HG02571 (cell line): ENCODE results near the gene KRTCAP2.
"Not testable (repeated sequence)": the region's sequence is repeated elsewhere in the genome, so short reads cannot be mapped to it uniquely, and the experiment has no call there.

Experiments
- ATAC-seq: cut with Tn5 transposase; IDR thresholded peaks from one replicate; pipeline ENCODE4 v1.9.1; 2021; ENCODE audit warnings: mild to moderate bottlenecking, moderate library complexity; ENCODE audit not compliant: unreplicated experiment

The KRTCAP2 gene

GRCh38 chr1:155172732-155173477 is at the start of gene KRTCAP2:
KRTCAP2 (minus strand) TSS chr1:155173304; CDS start chr1:155173224, 80 bp downstream.
- ATAC-seq = peak; percentile 76

DNA sequence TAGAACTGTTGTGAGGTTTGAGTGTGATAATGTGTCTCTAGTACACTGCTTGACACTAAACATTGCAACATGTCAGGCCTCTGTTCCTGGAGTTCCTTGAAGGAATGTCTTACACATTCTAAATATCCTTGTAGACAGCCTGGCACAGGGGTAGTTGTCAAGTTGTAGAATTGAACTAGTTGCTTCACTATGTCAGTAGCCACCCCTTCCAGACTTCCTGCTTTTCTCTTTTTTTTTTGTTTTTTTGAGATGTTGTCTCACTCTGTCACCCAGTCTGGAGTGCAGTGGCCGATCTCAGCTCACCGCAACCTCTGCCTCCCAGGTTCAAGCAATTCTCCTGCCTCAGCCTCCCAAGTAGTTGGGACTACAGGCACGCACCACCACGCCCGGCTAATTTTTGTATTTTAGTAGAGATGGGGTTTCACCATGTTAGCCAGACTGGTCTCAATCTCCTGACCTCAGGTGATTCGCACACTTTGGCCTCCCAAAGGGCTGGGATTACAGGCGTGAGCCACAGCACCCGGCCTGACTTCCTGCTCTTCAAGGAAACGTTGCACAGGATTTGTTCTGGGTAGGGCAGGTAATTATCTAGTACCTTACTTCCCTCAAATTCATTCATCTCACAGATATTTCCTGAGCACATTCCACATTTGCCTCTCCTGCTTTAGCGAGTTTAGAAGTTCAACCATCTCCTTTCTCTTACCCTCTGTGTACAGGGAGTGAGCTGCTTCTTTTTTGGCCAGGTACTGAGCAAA is 47.3 kb upstream of the KRTCAP2 start:
- not testable (repeated sequence) for ATAC-seq

GRCh38 chr1:155219592-155220031 is 46.5 kb upstream of the KRTCAP2 start:
- no peak for ATAC-seq

GRCh38 chr1:155218854-155219591 is 45.9 kb upstream of the KRTCAP2 start:
- no peak for ATAC-seq

DNA sequence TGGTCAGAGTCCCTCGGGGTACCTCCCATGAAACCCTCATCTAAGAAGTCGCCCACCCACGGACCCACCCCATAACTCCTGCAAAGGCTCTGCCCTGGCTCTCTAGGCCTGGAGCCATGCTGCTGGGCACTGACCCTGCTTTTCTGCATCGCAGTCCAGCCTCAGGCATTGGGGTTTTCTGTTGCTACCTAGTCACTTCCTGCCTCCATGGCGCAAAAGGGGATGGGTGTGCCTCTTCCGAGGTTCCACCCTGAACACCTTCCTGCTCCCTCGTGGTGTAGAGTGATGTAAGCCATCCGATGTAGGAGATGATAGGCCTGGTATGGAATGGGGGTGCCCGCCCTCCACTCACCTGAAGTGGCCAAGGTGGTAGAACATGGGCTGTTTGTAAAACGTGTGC is 41.6 kb upstream of the KRTCAP2 start:
- not testable (repeated sequence) for ATAC-seq

DNA sequence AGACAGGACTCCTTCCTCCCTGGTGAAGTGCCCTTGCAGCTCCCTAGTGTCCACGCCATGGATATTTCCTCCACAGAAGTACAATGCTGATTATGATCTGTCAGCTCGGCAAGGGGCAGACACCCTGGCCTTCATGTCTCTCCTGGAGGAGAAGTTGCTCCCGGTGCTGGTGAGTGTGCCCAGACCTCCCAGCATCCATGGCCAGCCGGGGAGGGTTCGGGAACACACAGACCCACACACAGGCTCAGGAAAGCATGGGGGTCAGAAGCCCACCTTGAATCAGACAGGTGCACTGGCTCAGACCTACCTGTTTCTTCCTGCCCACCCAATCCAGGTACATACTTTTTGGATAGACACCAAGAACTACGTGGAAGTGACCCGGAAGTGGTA is 38.9 kb upstream of the KRTCAP2 start:
- ATAC-seq = not testable (repeated sequence)

- not testable (repeated sequence) for ATAC-seq
Observed at GRCh38 chr1:155211381-155212050, 38.4 kb upstream of the KRTCAP2 start.

DNA sequence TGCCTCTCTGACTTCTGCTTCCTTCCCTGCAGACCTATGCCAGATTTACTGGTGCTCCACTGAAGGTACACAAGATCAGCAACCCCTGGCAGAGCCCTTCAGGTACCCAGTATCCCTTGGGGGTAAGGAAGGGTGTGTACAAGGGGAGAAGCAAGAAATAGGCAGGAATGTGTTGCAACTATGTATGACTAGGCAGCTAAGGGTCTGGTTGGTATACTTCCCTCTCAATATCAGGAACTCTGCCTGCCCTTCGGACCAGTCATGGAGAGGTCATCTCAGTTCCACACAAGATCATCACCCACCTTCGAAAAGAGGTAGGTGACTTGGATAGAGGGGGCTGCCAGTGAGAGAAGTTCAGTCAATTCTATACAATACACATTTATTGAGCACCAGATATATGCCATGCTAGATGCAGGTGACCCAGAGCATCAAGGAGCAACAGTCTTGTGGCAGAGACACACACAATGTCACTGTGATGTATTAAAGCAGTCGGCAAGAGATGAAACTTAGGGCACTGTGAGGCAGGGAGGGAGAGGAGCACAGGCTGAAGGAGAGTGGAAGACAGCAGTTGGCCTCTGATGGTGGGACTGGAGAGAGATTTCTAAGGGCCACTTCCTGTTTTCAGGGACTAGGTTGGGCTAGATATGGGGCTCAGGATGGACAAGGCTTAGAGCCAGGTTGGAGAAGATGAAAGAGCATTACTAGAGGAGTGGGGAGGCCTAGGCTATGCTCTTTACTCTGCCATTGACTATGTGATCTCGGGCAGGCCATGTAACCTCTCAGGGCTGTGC is 37.4 kb upstream of the KRTCAP2 start:
- ATAC-seq = no peak

GRCh38 chr1:155209312-155209721 is 36.2 kb upstream of the KRTCAP2 start:
- ATAC-seq = no peak

DNA sequence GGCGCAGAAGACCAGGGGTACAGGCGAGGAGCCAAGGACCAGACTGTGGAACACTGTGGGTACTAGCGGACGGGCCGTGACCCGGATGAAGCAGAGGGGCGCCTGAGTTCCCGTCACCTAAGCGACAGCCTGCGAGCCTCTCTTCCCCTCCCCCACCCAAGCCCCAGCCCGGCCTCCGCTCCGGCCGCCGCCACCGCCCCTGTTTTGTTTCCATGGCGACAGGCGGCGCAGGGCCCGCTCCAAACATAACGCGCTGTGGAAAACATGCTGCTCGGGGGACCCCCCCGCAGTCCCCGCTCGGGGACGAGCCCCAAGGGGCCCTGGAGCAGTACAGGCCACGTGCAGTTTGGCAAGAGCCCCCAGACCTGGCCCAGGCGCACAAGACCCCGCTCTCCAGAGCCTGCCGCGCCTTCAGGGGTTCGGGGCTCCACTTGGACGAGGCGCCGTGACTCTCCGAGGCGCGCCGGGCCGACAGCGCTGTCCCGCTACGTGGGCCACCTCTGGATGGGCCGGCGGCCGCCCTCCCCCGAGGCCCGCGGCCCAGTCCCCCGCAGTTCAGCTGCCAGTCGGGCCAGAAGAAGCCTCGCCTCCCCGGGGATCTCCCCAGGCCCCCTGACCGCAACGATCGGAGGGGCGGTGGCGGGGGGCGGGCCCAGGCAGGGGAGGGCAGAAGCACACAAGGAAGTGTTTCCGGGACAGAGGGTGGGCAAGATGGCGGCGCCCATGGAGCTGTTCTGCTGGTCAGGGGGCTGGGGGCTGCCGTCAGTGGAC is 35.6 kb upstream of the KRTCAP2 start, which contains the start of gene MTX1:
Gene MTX1 (plus strand): TSS at position 155 of the 771 bp plus-strand sequence. CDS start 110 bp downstream, at position 265.
- peak; percentile 77 for ATAC-seq

DNA sequence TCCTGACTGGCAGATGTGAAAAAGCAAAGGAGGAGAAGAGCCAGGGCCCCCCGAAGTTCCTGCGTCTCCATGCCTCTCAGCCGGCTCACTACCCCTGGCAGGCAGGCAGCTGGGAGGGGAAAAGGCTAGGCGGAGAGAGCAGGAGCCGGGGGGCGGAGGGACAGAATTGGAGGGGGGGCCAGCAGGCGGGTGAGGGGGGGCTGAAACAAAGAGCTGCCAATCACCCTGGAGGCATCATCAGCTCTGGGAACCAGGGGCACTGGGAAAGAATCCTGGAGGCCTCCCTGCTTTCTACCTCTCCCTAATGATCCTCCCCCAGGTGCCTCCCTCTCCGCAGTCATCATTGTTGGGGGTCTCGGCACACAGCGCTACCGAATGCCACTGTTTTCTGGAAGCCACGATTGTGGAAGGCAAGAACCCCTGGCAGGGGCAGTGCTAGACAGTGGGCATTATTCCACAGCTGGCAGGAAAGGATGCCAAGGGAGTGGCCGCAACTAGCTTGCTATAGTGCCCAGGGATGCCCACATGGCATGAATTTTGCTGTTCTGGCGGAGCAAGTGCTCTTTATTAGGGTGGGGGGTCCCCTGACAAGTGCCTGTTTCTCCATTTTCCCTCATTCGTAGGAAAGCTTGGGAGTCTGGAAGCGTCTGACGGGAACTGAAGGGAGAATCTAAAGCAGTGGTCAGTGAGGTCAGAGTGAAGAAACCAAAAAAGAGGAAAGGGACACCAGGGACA is 34.9 kb upstream of the KRTCAP2 start, which contains the start of gene THBS3:
Gene THBS3 (minus strand): TSS at position 92 of the 735 bp plus-strand sequence. CDS start 21 bp downstream, at position 71.
- no peak for ATAC-seq

GRCh38 chr1:155206891-155207805 is 34.0 kb upstream of the KRTCAP2 start:
- ATAC-seq = no peak

- ATAC-seq = no peak
Observed at GRCh38 chr1:155205969-155206593, 33.0 kb upstream of the KRTCAP2 start.

- ATAC-seq = no peak
Observed at GRCh38 chr1:155205035-155205434, 31.9 kb upstream of the KRTCAP2 start.

GRCh38 chr1:155202731-155203515 is 29.8 kb upstream of the KRTCAP2 start:
- ATAC-seq = no peak

GRCh38 chr1:155202198-155202597 is 29.1 kb upstream of the KRTCAP2 start:
- ATAC-seq = no peak
